Spleen (tissue), 11 donors: ENCODE measurements around the gene CACNA2D2. TPM values are rescaled to one million over a fixed set of nuclear protein-coding genes. Genes with fewer than 3 reads are reported as not detected.
A peak's percentile ranks its signal among the peaks of the same experiment; 100 is the strongest.

Experiments used
- DNase-seq: peaks from one replicate; pipeline ENCODE4 v3.0.0-alpha.2; 2020
- H3K27ac ChIP-seq, 8 donors: fragments of 200-600 bp; sonication (generic) in 7 of 8; 1 replicate in 4 of 8; 2 replicates in 4 of 8; pipeline versions ENCODE4 v1.5.0 to v1.8.0; 2016 to 2021; ENCODE audit warnings: inconsistent platforms in 4 of 8, mild to moderate bottlenecking in 4 of 8, moderate library complexity in 1 of 8
- H3K27me3 ChIP-seq, 7 donors: fragments of 200-600 bp; sonication (generic) in 6 of 7; replicated peaks in 1 of 7; 1 replicate in 4 of 7; 2 replicates in 3 of 7; pipeline versions ENCODE4 v1.5.0 to v1.8.0; 2016 to 2021; ENCODE audit warnings: inconsistent platforms in 3 of 7, mild to moderate bottlenecking in 1 of 7
- H3K36me3 ChIP-seq, 6 donors: fragments of 200-600 bp; sonication (generic) in 5 of 6; 1 replicate in 4 of 6; 2 replicates in 2 of 6; pipeline versions ENCODE4 v1.5.0 to v1.8.0; 2016 to 2021; ENCODE audit warnings: inconsistent platforms in 2 of 6
- H3K4me1 ChIP-seq, 6 donors: fragments of 200-600 bp; sonication (generic) in 5 of 6; 1 replicate in 3 of 6; 2 replicates in 3 of 6; pipeline versions ENCODE4 v1.5.0 to v1.8.0; 2016 to 2021; ENCODE audit warnings: inconsistent platforms in 3 of 6
- H3K4me3 ChIP-seq, 8 donors: fragments of 200-600 bp; sonication (generic) in 7 of 8; 1 replicate in 4 of 8; 2 replicates in 4 of 8; pipeline versions ENCODE4 v1.5.0 to v1.8.0; 2016 to 2021; ENCODE audit warnings: inconsistent platforms in 4 of 8, mild to moderate bottlenecking in 4 of 8, moderate library complexity in 2 of 8
- H3K9me3 ChIP-seq, 8 donors: fragments of 200-600 bp; sonication (generic) in 7 of 8; 1 replicate in 4 of 8; 2 replicates in 4 of 8; pipeline versions ENCODE4 v1.5.0 to v1.8.0; 2016 to 2021; ENCODE audit warnings: inconsistent platforms in 4 of 8
- CTCF ChIP-seq, 11 experiments: fragments of 200-600 bp in 7 of 11; fragments of 450-650 bp in 4 of 11; sonication (generic) in 4 of 11; IDR thresholded peaks in 8 of 11; conservative IDR thresholded peaks in 3 of 11; 1 replicate in 7 of 11; 2 replicates in 4 of 11; pipeline versions ENCODE4 v1.4.0 to v1.8.0; 2016 to 2021; ENCODE audit warnings: antibody characterized with exemption in 11 of 11, inconsistent platforms in 4 of 11, mild to moderate bottlenecking in 1 of 11
- POLR2A ChIP-seq, 3 donors: fragments of 450-650 bp; IDR thresholded peaks; one replicate each; pipeline ENCODE4 v1.5.1; 2017; ENCODE audit warnings: antibody characterized with exemption in 3 of 3, mild to moderate bottlenecking in 1 of 3
- POLR2AphosphoS5 ChIP-seq, 3 donors: sonication (generic); formaldehyde crosslinking; IDR thresholded peaks; one replicate each; pipeline ENCODE4 v1.5.1; 2017; ENCODE audit warnings: antibody characterized with exemption in 3 of 3
- WGBS, 5 donors: extraction: QIAGEN DNeasy Blood & Tissue Kit in 3 of 5; methylation state at CpG; one replicate each; pipeline versions ENCODE4 v1.1.5 to v1.1.7; 2013 to 2018; 5-methylcytosine and 5-hydroxymethylcytosine counted together
- intact Hi-C: fragments of 100-400 bp; cut with DNase I; formaldehyde crosslinking; loops from one replicate; pipeline ENCODE4 v1.15.0; 2023; ENCODE audit warnings: low total_unique reads
- polyA plus RNA-seq, 3 donors: library from polyadenylated mRNA; stranded (reverse); fragments of 200-250 nt; gene quantifications; one replicate each; pipeline ENCODE4 v1.2.1, GENCODE V29; 2013
- total RNA-seq, 7 donors: library from RNA; depleted of rRNA in 3 of 7; stranded (reverse); fragments of >200 nt in 3 of 7; fragmentation: NEBNext Ultra II Directional in 4 of 7; extraction: Animal tissue kit (Norgen Biotek cat#: 25700) in 4 of 7; gene quantifications; one replicate each; pipeline versions ENCODE4 v1.1.0 to v1.2.1, GENCODE V29; 2016 to 2021
- donor health status: healthy with polysubstance abuse.
- donor health status: DM: no; HTN: no; CAD: no; lungs with moderate emphysema.
- donor health status: DM: no; HTN: no; CAD: no.
- donor health status: Bipolar disorder and iron deficiency.
- donor health status: healthy.
- donor health status: DM: no; HTN: no; CAD: no.
- donor health status: DM: yes; HTN: yes; CAD: no.

Gene CACNA2D2
- total and polyA plus RNA-seq, 10 donors: 0.24 to 3.2 (median 1.2) TPM

DNA sequence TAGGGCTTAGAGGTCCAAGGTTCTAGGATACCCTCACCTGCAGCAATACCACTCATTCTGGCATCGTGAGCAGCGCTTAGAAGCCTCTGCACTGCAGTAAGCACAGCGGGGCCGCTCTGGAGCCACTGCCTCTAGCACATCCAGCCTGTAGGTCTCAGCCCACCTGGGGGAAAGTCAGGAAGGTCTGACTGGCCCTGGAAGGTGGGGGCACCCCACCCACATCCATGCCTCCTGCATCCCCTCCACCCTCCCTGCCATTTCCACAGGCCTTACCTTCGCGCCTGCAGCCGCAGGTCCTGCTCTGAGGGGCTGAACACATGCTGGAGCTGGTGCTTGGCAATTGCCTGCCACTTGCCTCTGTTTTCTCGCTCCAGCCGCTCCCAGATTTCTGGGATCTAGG, 161.9 kb downstream of the CACNA2D2 start:
- peaks cover 40 to 89% (median 69%) of the 10 kb centered on the region in 6 donors for H3K4me1 ChIP-seq
- intact Hi-C loops: no loop called here
- no peaks in the 10 kb centered on the region for H3K9me3 ChIP-seq
- TF ChIP-seq POLR2A (IDR thresholded peaks at IDR 0.05): no peak
- TF ChIP-seq CTCF (IDR thresholded peaks at IDR 0.05 in 8 of 11, conservative IDR thresholded peaks at IDR 0.05 in 3 of 11): no peak
- no peak for TF ChIP-seq POLR2AphosphoS5 (IDR thresholded peaks at IDR 0.05)
- peak overlapping the region in 7 of 8 donors; percentile 55 to 86 (median 74) for H3K4me3 ChIP-seq
- WGBS, 5 donors: 79 to 94% (median 88%) methylated on average over 5 to 9 of the region's 9 CpGs
- DNase-seq: peak; percentile 88
- no peaks in the 10 kb centered on the region for H3K36me3 ChIP-seq
- peak overlapping the region; percentile 92 to 99 (median 98) for H3K27ac ChIP-seq
- H3K27me3 ChIP-seq: no peaks in the 10 kb centered on the region

DNA sequence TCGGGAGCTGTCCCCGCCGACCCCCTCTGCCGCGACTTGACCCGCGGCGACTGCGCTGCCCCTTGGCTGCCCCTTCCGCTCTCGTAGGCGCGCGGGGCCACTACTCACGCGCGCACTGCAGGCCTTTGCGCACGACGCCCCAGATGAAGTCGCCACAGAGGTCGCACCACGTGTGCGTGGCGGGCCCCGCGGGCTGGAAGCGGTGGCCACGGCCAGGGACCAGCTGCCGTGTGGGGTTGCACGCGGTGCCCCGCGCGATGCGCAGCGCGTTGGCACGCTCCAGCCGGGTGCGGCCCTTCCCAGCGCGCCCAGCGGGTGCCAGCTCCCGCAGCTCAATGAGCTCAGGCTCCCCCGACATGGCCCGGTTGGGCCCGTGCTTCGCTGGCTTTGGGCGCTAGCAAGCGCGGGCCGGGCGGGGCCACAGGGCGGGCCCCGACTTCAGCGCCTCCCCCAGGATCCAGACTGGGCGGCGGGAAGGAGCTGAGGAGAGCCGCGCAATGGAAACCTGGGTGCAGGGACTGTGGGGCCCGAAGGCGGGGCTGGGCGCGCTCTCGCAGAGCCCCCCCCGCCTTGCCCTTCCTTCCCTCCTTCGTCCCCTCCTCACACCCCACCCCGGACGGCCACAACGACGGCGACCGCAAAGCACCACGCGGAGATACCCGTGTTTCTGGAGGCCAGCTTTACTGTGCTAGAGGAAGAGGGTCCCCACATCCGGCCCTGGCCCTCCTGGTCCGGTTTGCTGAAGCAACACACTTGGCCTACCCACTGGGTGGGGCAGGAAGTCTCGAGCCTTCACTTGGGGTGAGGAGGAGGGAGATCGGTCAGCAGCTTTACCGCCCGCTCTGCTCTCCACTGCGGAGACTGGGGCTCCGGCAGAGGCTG, 162.7 kb downstream of the CACNA2D2 start, which contains the start of gene RASSF1:
TSS of gene RASSF1 (minus strand) at position 389 of the 882 bp plus-strand sequence. CDS start at position 358, 31 bp downstream.
- TF ChIP-seq POLR2AphosphoS5 (IDR thresholded peaks at IDR 0.05) (peak; percentile 72 to 83 (median 79)), POLR2A (IDR thresholded peaks at IDR 0.05) (peak in 2 of 3 donors; percentile 40 to 64), CTCF (IDR thresholded peaks at IDR 0.05 in 8 of 11, conservative IDR thresholded peaks at IDR 0.05 in 3 of 11) (no peak)
- Histone ChIP-seq H3K9me3 (no peaks in the 10 kb centered on the region), H3K27ac (peak within 1 kb of the TSS; percentile 92 to 99 (median 98)), H3K4me1 (peaks cover 44 to 89% (median 70%) of the 10 kb centered on the region in 6 donors), H3K36me3 (peaks cover 0 to 3% (median 0%) of the 10 kb centered on the region in 6 donors), H3K27me3 (no peaks in the 10 kb centered on the region), H3K4me3 (peak within 1 kb of the TSS; percentile 55 to 86 (median 70))
- intact Hi-C loops: no loop called here
- whole genome bisulfite sequencing, 5 donors: 0 to 9% (median 2%) methylated on average over 51 to 85 of the region's 85 CpGs
- peak; percentile 96 for DNase-seq

- Histone ChIP-seq H3K4me3 (peak overlapping the region; percentile 55 to 86 (median 70)), H3K27me3 (no peaks in the 10 kb centered on the region), H3K9me3 (no peaks in the 10 kb centered on the region), H3K4me1 (peaks cover 44 to 89% (median 70%) of the 10 kb centered on the region in 6 donors), H3K36me3 (peaks cover 0 to 8% (median 0%) of the 10 kb centered on the region in 6 donors), H3K27ac (peak overlapping the region; percentile 92 to 99 (median 98))
- TF ChIP-seq CTCF (IDR thresholded peaks at IDR 0.05 in 8 of 11, conservative IDR thresholded peaks at IDR 0.05 in 3 of 11) (no peak), POLR2AphosphoS5 (IDR thresholded peaks at IDR 0.05) (no peak), POLR2A (IDR thresholded peaks at IDR 0.05) (no peak)
- DNase-seq: no peak
- WGBS, 5 donors: 9 to 19% (median 12%) methylated on average over 9 of the region's 9 CpGs
- intact Hi-C loops: no loop called here
Observed at GRCh38 chr3:50340147-50340447, 163.3 kb downstream of the CACNA2D2 start.
